Measurements from ENCODE around the gene ADAM30.

The ADAM30 gene

DNA sequence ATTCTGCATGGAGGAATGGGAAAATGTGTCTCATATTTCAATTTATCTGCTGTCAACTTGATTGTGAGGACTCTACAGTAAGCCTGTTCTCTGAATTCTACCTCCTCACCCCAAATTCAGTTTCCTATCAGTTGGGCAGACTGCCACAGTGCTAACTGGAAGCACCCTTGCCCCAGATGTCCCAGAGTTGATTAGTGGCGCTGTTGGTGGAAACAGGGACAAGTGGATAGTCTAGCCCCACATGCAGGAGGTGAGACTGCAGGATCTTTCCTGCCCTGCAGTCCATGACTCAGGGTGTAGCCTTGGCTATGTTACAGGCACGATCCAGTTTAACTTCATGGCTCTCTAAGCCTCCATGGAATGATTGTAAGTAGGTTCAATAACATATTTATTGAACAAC lies 22.1 kb downstream of the ADAM30 start:
- DNase-seq (ENCODE audit: extremely low read depth, low read depth) = no peak
- TF ChIP-seq, protein P1, sequence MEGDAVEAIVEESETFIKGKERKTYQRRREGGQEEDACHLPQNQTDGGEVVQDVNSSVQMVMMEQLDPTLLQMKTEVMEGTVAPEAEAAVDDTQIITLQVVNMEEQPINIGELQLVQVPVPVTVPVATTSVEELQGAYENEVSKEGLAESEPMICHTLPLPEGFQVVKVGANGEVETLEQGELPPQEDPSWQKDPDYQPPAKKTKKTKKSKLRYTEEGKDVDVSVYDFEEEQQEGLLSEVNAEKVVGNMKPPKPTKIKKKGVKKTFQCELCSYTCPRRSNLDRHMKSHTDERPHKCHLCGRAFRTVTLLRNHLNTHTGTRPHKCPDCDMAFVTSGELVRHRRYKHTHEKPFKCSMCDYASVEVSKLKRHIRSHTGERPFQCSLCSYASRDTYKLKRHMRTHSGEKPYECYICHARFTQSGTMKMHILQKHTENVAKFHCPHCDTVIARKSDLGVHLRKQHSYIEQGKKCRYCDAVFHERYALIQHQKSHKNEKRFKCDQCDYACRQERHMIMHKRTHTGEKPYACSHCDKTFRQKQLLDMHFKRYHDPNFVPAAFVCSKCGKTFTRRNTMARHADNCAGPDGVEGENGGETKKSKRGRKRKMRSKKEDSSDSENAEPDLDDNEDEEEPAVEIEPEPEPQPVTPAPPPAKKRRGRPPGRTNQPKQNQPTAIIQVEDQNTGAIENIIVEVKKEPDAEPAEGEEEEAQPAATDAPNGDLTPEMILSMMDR (IDR thresholded peaks at IDR 0.05; ENCODE audit: low read depth, low read length) = no peak

DNA sequence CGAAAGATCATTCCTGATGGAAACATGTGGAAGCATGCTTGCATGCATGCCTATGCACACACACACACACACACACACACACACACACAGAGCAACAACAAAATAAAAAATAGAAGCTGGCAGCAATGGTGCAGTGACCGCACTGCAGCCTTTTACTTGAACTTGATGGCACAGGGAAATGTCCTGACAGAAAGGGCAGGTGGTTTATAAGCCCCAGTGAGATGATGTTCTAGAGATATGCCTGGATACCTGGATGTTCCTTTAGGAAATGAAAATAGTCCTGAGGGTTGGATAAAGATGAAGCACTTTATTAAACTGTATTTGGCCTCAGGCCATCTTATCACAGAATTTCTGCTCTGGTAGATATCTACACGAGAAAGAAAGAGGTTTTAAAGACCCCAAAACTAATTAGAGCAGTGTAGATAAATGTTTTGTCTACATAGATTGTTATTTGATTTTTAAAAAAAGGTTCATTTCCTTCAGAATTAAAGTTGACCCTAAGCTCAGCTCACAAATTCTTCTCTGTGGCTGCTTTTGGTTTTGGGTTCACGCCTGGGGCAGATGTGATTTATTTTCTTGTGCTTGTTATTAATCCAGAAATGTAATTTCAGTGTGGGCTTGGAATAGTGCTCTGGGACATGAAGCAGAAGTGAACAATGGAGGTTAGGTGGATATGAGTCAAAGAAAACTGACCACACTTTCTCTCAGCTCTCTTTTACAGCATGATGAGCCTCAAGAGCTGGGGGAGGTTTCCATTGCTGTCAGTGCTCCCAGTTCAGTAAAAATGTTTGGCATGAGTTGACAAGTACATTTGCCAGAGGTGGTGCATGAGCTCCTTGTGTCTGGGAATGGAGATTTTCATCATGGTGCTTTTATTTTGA lies 22.9 kb downstream of the ADAM30 start:
- no peak for DNase-seq (ENCODE audit: extremely low read depth, low read depth)
- TF ChIP-seq, protein P1 (IDR thresholded peaks at IDR 0.05; ENCODE audit: low read depth, low read length) = no peak

DNA sequence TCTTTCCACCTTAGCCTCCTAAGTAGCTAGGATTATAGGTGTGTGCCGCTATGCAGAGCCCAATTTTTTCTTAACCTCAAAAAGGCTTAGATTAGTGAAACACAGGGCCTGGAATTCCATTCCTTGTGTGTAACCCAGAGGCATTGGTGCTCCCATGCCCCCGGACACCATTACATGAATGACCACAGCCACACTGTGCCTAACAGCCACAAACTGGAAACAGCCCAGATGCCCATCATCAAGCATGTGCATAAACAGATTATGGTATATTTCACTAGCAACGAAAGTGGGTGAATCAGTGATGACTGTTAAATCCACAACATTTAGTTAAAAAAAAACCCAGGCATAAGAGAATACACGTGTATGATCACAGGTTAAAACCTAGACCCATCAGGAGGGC lies 24.4 kb downstream of the ADAM30 start:
- DNase-seq (ENCODE audit: extremely low read depth, low read depth) = no peak
- TF ChIP-seq, protein P1 (IDR thresholded peaks at IDR 0.05; ENCODE audit: low read depth, low read length) = no peak

DNA sequence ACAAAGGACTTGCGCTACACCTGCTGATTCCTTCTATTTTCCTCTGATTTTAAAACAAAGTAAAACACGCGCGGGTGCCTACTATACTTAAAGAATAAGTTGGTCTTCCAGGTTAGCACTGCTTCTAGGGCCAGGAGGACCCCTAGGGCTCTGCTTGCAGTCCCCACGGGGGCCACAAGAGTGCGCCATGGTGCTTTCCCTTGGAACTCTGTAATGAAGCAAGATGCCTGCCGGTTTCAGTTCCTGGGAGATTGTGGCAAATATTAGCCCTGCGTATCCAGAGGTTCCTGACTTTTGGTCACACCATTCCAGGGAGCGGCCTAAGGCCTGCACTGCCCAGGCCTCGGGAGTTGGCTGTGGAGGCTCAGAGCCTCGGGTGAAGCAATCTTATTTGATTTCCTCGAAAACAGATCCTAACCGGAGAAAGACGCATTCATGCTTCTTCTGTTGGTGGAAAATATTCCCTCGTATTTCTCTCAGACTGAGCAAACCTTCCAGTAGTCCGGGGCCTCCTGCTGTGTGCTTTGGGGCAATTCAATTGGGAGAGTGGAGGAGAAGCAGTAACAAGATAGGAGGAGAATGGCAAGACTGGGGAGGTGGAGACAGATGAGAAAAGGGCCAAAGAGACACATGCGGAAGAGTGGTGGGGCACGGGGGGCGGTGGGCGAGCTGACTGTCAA lies 25.3 kb downstream of the ADAM30 start:
- peak; percentile 48 for DNase-seq (ENCODE audit: extremely low read depth, low read depth)
- TF ChIP-seq, protein P1 (IDR thresholded peaks at IDR 0.05; ENCODE audit: low read depth, low read length) = no peak; the same call in none of the 2 replicates

DNA sequence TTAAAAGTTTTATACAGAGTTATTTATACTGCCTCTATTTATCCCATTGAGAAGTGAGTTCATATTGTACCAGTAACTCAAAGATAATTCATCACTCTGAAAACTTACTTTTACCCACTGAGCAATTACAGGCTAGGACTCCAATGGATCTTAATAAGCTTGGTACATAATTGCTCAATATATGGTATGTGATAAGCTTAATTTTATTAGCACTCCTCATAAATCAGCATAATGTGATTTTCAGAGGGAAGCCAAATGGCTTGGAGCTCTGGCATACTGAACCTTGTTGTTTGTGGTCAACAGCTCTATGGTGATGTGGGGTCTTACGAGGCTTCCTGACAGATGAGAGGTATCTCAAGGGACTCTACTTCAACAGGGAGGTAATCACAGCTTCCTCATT lies 26.3 kb downstream of the ADAM30 start:
- no peak for DNase-seq (ENCODE audit: extremely low read depth, low read depth)
- TF ChIP-seq, protein P1 (IDR thresholded peaks at IDR 0.05; ENCODE audit: low read depth, low read length) = no peak

DNA sequence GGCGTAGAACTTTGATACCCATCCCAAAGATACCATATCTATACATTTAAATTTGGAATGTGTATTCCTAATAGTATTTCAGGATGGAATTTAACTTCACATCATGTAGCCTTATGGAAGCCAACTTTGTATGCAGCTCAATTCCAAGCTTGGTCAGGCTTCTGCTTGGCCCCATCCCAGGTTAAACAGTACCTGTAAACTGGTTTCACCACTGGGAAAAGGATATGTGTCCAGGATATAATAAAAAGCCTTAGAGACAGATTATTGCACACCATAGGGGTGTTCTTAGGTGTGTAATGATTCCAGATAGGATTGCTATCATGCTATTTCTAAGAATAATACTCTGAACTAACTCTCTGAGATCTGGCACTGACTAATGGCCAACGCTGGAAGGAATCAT lies 28.1 kb downstream of the ADAM30 start:
- TF ChIP-seq, protein P1 (IDR thresholded peaks at IDR 0.05; ENCODE audit: low read depth, low read length) = no peak
- no peak for DNase-seq (ENCODE audit: extremely low read depth, low read depth)

DNA sequence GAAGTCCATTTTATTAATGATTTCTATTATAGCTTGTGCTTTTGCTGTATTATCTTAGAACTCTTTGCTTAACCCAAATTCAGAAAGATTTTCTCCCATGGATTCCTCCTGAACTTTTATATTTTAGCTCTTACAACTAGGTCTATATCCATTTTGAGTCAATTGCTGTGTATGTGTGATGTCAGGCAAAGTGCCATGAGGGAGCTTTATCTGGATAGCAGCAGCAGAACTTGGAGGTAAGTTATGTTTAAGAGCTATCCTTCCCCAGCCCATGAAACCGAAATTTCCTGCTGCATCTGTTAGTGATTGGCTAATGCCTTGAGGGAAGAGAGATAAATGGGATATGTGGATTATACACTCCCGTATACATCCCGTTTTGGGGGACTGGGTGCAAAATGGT lies 29.9 kb downstream of the ADAM30 start:
- no peak for DNase-seq (ENCODE audit: extremely low read depth, low read depth)
- TF ChIP-seq, protein P1 (IDR thresholded peaks at IDR 0.05; ENCODE audit: low read depth, low read length) = no peak
